HepG2 (cell line): ENCODE measurements around the gene FRMD4A. TPM values are rescaled to one million over a fixed set of nuclear protein-coding genes. Genes with fewer than 3 reads are reported as not detected.
A peak's percentile ranks its signal among the peaks of the same experiment; 100 is the strongest.

Experiments
- ATAC-seq: fragments of 200-7000 bp; cut with Tn5 transposase; 3 replicates; pipeline ENCODE4 v1.9.1; 2020; ENCODE audit warnings: mild to moderate bottlenecking, moderate library complexity
- BruUV-seq: library from RNA; stranded (reverse); fragments of 400-500 nt; replicated peaks from 2 replicates; lab custom pipeline; 2021; lab: Mats Ljungman, UMichigan
- CTCF ChIA-PET: fragments of 300-600 bp; formaldehyde crosslinking; extraction: SDS; loops from one replicate; lab custom pipeline; 2021; ENCODE audit warnings: low total read pairs, inconsistent platforms, low intra/inter-chr PET ratio; lab: Yijun Ruan, JAX
- POLR2A ChIA-PET: fragments of 350-600 bp; sonication (Branson Sonifier 250); formaldehyde crosslinking; loops from one replicate; lab custom pipeline; 2020; ENCODE audit warnings: antibody characterized with exemption, inconsistent platforms; lab: Yijun Ruan, JAX
- DNase-seq: peaks from one replicate; pipeline ENCODE4 v3.0.0-alpha.2; 2015; ENCODE audit warnings: low spot score
- FAIRE-seq: peaks from 3 replicates; lab custom pipeline; 2011; peaks lifted over from hg19 to GRCh38; lab: Jason Lieb, UNC
- H2AFZ ChIP-seq: one replicate; pipeline ENCODE4 v1.6.1; 2011; ENCODE audit warnings: low read length, inconsistent platforms
- H3K27ac ChIP-seq: fragments of 300-600 bp; 3 replicates; pipeline ENCODE4 v1.8.0; 2011; ENCODE audit warnings: mixed run types, mild to moderate bottlenecking, mixed read lengths, low read length, inconsistent platforms; ENCODE audit not compliant: insufficient read depth; ENCODE audit errors: extremely low read length
- H3K27me3 ChIP-seq, 2 experiments: fragments of 200-600 bp in 1 of 2; 2 replicates in 1 of 2; 3 replicates in 1 of 2; pipeline versions ENCODE4 v1.6.0 to v1.8.0; 2011; ENCODE audit warnings: low read length in 2 of 2, mild to moderate bottlenecking in 2 of 2, moderate library complexity in 2 of 2, inconsistent platforms in 1 of 2; ENCODE audit not compliant: insufficient read depth in 2 of 2, control insufficient read depth in 1 of 2
- H3K36me3 ChIP-seq, 2 experiments: fragments of 200-600 bp in 1 of 2; replicated peaks in 1 of 2; 2 replicates in 1 of 2; 3 replicates in 1 of 2; pipeline versions ENCODE4 v1.5.1 to v1.8.0; 2011; ENCODE audit warnings: low read length in 2 of 2, inconsistent platforms in 1 of 2; ENCODE audit not compliant: insufficient read depth in 2 of 2, control insufficient read depth in 1 of 2
- H3K4me1 ChIP-seq: 2 replicates; pipeline ENCODE4 v1.5.1; 2012; ENCODE audit warnings: low read length, inconsistent platforms; ENCODE audit not compliant: insufficient read depth
- H3K4me2 ChIP-seq: 2 replicates; pipeline ENCODE4 v1.6.0; 2011; ENCODE audit warnings: low read depth, low read length, inconsistent platforms
- H3K4me3 ChIP-seq, 3 experiments: fragments of 200-600 bp in 1 of 3; sonication (generic), shearing (Covaris generic) in 1 of 3; replicated peaks in 1 of 3; 2 replicates each; pipeline ENCODE4 v1.5.1; 2011 to 2016; ENCODE audit warnings: low read length in 3 of 3, inconsistent platforms in 2 of 3, low read depth in 2 of 3, mild to moderate bottlenecking in 2 of 3, control low read depth in 1 of 3, mixed read lengths in 1 of 3; ENCODE audit not compliant: insufficient read depth in 1 of 3
- H3K79me2 ChIP-seq: one replicate; pipeline ENCODE4 v1.6.1; 2011; ENCODE audit warnings: low read length, inconsistent platforms; ENCODE audit not compliant: insufficient read depth
- H3K9ac ChIP-seq: 2 replicates; pipeline ENCODE4 v1.6.0; 2011; ENCODE audit warnings: mild to moderate bottlenecking, low read depth, low read length, inconsistent platforms; ENCODE audit not compliant: insufficient read depth
- H3K9me3 ChIP-seq: 2 replicates; pipeline ENCODE4 v1.5.1; 2012; ENCODE audit warnings: mild to moderate bottlenecking, low read length
- H4K20me1 ChIP-seq: 2 replicates; pipeline ENCODE4 v1.6.0; 2011; ENCODE audit warnings: inconsistent platforms, mild to moderate bottlenecking, low read length, moderate library complexity; ENCODE audit not compliant: insufficient read depth
- RBFOX2 ChIP-seq: fragments of 200-400 bp; formaldehyde crosslinking; IDR thresholded peaks from 2 replicates; pipeline ENCODE4 v1.6.1; 2017; ENCODE audit warnings: low read depth, mild to moderate bottlenecking, low read length
- SP5 ChIP-seq: IDR thresholded peaks from 2 replicates; pipeline ENCODE4 v1.6.1; 2016; ENCODE audit warnings: low read depth, borderline replicate concordance
- ZNF24 ChIP-seq: fragments of 450-650 bp; IDR thresholded peaks from 2 replicates; pipeline ENCODE4 v1.6.1; 2017; ENCODE audit warnings: antibody characterized with exemption, mild to moderate bottlenecking
- ZNF34 ChIP-seq: sonication (generic); formaldehyde crosslinking; IDR thresholded peaks from 2 replicates; pipeline ENCODE4 v1.4.0; 2020; ENCODE audit warnings: mild to moderate bottlenecking, missing genetic modification reagents, borderline replicate concordance
- WGBS: methylation state at CpG from one replicate; pipeline ENCODE4 v1.1.6; 2017; ENCODE audit warnings: low lambda C conversion rate; 5-methylcytosine and 5-hydroxymethylcytosine counted together
- in situ Hi-C: cut with HindIII; loops from 2 replicates; pipeline ENCODE4 v1.10.0; 2017; ENCODE audit warnings: low pct_unique_long_range_greater_than_20kb; ENCODE audit not compliant: extremely low pct_ligation_motif_present
- intact Hi-C: fragments of 100-400 bp; cut with micrococcal nuclease; formaldehyde crosslinking; loops from one replicate; pipeline ENCODE4 v1.10.0; 2022; ENCODE audit not compliant: unreplicated experiment
- polyA plus RNA-seq, 8 experiments: library from polyadenylated mRNA; depleted of rRNA in 3 of 8; stranded (reverse) in 7 of 8; unstranded in 1 of 8; fragments of >200 nt; fragmentation: Illumina TruSeq in 4 of 8; extraction: Trizol in 4 of 8; gene quantifications; 2 replicates each; pipeline versions ENCODE4 v1.2.1 to v1.2.3, GENCODE V29; 2011 to 2016; ENCODE audit warnings: low read depth in 4 of 8, missing spikeins in 1 of 8, mixed read lengths in 1 of 8; ENCODE audit not compliant: insufficient read depth in 1 of 8
- total RNA-seq, 5 experiments: library from RNA; depleted of rRNA; stranded (reverse); fragments of >200 nt; fragmentation: Illumina TruSeq; extraction: Trizol; gene quantifications; 2 replicates each; pipeline ENCODE4 v1.2.3, GENCODE V29; 2016; ENCODE audit warnings: low read depth in 1 of 5
- TF ChIP-seq, protein P1 (sequence below): sonication (generic); formaldehyde crosslinking; IDR thresholded peaks from 2 replicates; pipeline ENCODE4 v1.5.0; 2020; ENCODE audit warnings: missing genetic modification reagents
- TF ChIP-seq, protein P2 (sequence below): sonication (generic); formaldehyde crosslinking; IDR thresholded peaks from 2 replicates; pipeline ENCODE4 v1.4.0; 2020; ENCODE audit warnings: mild to moderate bottlenecking, missing genetic modification reagents

FRMD4A gene
- total and polyA plus RNA-seq, 2 of the 13 experiments (the other 11 are each of a cell fraction or from before 2014, with no cell fraction given): 0.09 to 0.26 TPM

DNA sequence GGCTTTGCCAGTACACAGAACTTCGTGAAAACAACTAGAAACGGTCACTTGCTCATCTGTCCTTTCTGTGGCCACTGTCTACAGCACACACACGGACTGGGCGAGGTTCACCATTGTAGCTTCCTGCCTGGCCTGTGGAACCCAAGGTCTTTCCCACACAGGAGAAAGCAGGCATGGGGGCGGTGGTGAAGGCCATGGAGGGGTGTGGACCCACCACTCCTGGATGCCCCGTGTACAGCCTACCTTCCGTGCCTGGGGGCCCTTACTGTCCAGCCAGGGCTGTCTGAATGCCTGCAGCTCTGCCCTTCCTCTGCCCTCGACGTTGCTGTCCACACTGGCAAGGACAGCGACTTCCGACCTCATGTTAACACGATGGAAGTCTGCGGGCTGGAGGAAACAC is 635.1 kb downstream of the FRMD4A start:
- no peak for FAIRE-seq
- TF ChIP-seq ZNF34 (CRISPR knock-in tag) (no peak), ZNF24 (no peak), SP5 (no peak), RBFOX2 (no peak)
- TF ChIP-seq, protein P1, sequence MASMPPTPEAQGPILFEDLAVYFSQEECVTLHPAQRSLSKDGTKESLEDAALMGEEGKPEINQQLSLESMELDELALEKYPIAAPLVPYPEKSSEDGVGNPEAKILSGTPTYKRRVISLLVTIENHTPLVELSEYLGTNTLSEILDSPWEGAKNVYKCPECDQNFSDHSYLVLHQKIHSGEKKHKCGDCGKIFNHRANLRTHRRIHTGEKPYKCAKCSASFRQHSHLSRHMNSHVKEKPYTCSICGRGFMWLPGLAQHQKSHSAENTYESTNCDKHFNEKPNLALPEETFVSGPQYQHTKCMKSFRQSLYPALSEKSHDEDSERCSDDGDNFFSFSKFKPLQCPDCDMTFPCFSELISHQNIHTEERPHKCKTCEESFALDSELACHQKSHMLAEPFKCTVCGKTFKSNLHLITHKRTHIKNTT (CRISPR knock-in tag): no peak
- TF ChIP-seq, protein P2, sequence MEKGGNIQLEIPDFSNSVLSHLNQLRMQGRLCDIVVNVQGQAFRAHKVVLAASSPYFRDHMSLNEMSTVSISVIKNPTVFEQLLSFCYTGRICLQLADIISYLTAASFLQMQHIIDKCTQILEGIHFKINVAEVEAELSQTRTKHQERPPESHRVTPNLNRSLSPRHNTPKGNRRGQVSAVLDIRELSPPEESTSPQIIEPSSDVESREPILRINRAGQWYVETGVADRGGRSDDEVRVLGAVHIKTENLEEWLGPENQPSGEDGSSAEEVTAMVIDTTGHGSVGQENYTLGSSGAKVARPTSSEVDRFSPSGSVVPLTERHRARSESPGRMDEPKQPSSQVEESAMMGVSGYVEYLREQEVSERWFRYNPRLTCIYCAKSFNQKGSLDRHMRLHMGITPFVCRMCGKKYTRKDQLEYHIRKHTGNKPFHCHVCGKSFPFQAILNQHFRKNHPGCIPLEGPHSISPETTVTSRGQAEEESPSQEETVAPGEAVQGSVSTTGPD (CRISPR knock-in tag): no peak
- TF ChIP-seq, all 625 proteins: peak for 0
- intact Hi-C loops (no loop called here), in situ Hi-C loops (no loop called here)
- peaks cover 7% of the 10 kb centered on the region; the same call in 1 of the 2 replicates for H3K4me1 ChIP-seq
- H3K4me2 ChIP-seq: no peak overlapping the region
- DNase-seq (no peak), ATAC-seq (peak; percentile 31; the same call in 1 of the 3 replicates)
- ChIA-PET POLR2A (no interaction called here), CTCF (no interaction called here)
- H3K27me3 ChIP-seq: no peaks in the 10 kb centered on the region
- no peaks in the 10 kb centered on the region for H4K20me1 ChIP-seq
- no peaks in the 10 kb centered on the region for H3K9me3 ChIP-seq
- BruUV-seq: no TSS peak
- no peak overlapping the region for H3K27ac ChIP-seq
- 65% methylated on average over 8 of the region's 13 CpGs for WGBS
- no peak overlapping the region for H2AFZ ChIP-seq
- no peak overlapping the region for H3K4me3 ChIP-seq
- H3K36me3 ChIP-seq: no peaks in the 10 kb centered on the region
- H3K9ac ChIP-seq: no peak overlapping the region
- H3K79me2 ChIP-seq: no peaks in the 10 kb centered on the region
